Kasumi-1 (cell line): ENCODE measurements around the gene HECTD4.
"Not testable (repeated sequence)": the region's sequence is repeated elsewhere in the genome, so short reads cannot be mapped to it uniquely, and the experiment has no call there.

Source experiments
- DNase-seq, 2 experiments: peaks; one replicate each; lab custom pipeline; 2025; lab: John Stamatoyannopoulos, UW

The HECTD4 gene

DNA sequence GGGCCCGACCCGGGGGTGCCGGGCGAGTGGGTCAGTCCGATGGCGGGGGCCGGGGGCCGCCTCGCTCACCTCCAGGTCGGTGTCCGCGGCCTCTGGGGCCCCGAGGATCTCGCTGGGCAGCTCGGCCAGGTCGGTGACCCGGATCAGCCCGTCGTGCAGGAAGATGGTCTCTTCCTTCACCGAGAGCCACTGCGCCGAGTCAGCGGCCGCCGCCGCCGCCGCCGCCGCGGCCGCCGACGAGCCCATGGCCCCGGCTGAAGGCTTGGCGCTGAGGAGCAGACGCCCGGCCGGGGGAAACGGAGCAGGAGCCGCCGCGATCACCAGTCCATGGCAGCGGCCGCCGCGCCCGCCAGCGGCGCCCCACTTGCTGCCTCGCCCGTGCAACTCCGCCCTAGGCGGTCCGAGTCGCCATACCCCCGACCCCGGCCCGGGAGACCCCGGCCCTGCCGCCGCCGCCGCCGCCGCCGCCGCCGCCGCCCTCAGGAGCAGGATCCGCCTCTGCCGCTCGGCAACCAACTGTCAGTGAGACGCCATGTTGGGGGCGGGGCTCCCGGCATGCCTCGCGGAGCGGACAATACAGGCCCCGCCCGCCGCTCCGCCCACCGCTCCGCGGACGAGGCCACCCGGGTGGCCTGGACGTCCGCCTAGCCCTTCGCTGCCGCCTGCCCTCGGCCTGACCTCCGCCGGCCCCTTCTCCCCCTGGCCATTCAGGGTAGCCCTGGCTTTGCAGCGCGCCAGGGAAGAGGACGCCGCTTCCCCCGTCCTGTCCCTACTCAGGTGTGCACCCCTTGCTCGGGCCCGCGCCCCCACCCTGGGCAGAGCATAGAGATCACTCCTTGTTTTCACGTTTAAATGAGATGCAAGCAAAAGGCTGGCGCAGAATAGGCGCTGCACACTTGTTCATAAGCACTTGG is at the start of gene HECTD4:
HECTD4 (minus strand) TSS at position 549 of the 914 bp plus-strand sequence; CDS start at position 246, 303 bp downstream.
- DNase-seq: peak; percentile 70 to 71

DNA sequence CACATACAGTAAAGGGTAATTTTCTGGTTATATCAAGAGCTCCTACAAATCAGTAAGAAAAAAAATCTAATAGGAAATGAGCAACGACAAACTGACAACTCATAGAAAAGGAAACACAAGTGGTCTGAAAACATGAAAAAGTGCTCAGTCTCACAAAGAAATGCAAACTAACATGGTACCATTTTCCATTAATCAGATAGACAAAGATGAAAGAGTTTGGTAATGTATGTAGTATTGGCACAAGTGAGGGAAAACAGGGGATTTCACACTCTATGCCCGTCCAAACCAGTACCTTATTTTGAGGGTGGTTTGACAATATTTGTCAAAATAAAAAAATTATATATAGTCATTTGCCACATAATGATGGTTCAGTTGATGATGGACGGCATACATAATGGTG is 49.7 kb upstream of the HECTD4 start:
- no peak for DNase-seq

DNA sequence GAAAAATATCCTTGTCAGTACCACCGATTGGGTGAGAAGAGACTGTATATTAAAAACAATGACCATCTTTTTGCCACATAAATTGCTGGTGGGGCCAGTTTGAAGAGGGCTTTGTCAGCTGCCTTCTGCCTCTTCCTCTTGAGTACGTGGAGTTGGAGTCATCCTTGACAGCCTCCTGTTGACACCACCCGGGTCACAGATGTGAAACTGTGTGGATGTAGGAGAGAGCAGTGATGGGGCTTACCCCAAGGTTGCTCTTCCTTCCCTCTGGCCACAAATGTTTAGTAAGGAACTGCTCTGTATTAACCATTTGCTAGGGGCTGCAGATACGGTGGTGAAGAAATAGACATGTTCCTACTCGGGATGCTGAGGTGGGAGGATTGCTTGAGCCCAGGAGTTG is 48.7 kb upstream of the HECTD4 start:
- DNase-seq: no peak

DNA sequence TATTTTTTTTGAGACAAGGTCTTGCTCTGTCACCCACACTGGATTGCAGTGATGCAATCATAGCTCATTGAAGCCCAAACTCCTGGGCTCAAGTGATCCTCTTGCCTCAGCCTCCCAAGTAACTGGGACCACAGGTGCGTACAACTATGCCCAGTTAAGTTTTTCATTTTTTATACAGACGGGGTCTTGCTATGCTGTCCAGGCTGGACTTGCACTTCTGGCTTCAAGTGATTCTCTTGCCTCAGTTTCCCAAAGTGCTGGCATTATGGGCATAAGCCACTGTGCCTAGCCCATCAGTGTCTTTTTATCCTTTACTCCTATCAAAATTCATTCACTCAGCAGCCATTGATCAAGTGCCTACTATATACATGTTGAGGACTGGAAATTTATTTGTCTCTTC is 45.5 kb upstream of the HECTD4 start:
- DNase-seq: no peak

- DNase-seq: no peak
These were observed 43.6 kb upstream of the HECTD4 start for GRCh38 chr12:112425582-112426382.

- no peak for DNase-seq
These were observed 41.9 kb upstream of the HECTD4 start for GRCh38 chr12:112424126-112424525.

DNA sequence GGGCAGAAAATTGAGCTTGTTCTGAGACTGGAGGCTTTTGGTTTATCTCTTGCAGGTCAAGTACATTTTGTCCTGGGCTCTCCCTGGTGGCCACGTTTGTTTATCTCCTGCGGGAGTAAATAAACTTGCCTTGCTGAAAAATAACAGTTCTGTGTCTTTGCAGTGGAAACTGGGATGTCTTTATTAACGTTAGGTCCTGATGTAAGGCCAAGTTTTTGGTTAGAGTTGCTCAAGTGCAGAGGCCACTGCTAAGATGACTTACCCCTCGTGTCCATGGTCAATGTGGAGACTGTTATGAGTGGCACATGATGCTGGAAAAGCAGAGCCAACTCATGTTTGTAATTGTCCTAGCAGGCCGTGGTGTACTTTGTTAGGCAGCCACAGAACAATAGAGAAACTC is 40.3 kb upstream of the HECTD4 start:
- no peak for DNase-seq

- no peak for DNase-seq
These were observed 39.1 kb upstream of the HECTD4 start for GRCh38 chr12:112421363-112421762.

DNA sequence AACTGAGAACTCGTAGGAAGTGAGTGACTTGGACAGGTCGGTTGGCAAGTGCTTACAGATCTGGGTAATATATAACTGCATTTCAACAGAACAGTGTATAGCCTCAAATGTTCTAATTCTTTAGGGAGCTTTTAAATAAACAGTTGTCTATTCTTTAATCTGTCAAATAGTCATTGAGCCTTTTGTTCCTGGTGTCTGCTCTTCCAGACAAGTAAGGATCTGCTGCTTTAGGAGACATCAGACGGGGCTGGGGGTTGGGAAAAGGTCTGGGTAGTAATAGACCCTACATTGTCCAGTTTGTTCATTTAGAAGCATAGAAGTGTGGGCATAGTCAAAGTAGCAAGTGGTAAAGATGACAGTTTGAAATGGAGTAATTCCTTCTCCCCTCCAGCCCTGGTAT is 38.5 kb upstream of the HECTD4 start:
- DNase-seq: no peak

- DNase-seq: peak; percentile 35 to 37
These were observed 37.3 kb upstream of the HECTD4 start for GRCh38 chr12:112419297-112420133.

GRCh38 chr12:112418608-112419296 is 36.5 kb upstream of the HECTD4 start, which contains the start of gene PTPN11:
PTPN11 (plus strand) TSS chr12:112418947; CDS start chr12:112419112, 165 bp downstream.
- peak; percentile 77 to 78 for DNase-seq

- DNase-seq: no peak
These were observed 36.0 kb upstream of the HECTD4 start for GRCh38 chr12:112418273-112418607.

GRCh38 chr12:112415457-112415856 is 33.2 kb upstream of the HECTD4 start:
- DNase-seq: not testable (repeated sequence)

DNA sequence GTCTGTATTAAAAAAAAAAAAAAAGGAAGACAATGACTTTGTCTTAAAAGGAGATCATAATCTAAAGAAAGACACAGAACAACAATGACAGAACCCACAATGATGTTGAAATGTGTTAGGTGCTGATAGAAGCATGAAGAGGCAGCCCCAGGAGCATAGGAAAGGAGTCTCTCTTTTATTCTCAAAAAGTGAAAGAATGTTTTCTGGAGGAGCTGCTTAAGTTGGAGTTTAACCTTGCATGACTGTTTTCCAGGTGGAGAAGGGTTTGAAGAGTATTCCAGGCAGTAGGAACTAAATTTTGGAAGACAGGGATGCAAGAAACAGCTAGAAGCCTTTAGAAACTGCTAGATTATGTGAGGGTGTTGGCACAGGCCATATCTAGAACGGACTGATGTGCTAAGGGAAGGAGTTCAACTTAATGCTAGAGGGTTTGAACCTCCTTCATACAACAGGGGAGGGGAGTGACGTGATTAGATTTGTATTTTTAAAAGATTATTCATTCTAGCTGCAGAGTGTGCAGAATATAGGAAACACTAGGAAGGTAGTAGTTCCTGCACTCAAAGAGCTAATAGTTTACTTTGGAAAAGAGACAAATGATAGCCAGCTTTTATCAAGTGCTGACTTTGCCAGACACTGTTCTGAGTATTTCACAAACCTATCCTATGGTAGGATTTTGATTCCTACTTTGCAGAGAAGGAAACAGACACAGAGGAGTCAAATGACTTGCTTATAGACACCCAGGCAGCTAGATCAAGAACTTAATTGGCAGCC is 31.8 kb upstream of the HECTD4 start:
- no peak for DNase-seq

DNA sequence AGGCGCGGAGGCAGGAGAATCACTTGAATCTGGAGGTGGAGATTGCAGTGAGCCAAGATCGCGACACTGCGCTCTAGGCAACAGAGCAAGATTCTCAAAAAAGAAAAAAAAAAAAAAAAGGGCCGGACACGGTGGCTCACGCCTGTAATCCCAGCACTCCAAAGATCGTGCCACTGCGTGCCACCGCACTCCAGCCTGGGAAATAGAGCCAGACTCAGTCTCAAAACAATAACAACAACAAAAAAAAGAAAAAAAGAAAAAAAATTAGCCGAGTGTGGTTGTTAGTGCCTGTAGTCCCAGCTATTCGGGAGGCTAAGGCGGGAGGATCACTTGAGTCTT is 27.6 kb upstream of the HECTD4 start:
- no peak for DNase-seq

DNA sequence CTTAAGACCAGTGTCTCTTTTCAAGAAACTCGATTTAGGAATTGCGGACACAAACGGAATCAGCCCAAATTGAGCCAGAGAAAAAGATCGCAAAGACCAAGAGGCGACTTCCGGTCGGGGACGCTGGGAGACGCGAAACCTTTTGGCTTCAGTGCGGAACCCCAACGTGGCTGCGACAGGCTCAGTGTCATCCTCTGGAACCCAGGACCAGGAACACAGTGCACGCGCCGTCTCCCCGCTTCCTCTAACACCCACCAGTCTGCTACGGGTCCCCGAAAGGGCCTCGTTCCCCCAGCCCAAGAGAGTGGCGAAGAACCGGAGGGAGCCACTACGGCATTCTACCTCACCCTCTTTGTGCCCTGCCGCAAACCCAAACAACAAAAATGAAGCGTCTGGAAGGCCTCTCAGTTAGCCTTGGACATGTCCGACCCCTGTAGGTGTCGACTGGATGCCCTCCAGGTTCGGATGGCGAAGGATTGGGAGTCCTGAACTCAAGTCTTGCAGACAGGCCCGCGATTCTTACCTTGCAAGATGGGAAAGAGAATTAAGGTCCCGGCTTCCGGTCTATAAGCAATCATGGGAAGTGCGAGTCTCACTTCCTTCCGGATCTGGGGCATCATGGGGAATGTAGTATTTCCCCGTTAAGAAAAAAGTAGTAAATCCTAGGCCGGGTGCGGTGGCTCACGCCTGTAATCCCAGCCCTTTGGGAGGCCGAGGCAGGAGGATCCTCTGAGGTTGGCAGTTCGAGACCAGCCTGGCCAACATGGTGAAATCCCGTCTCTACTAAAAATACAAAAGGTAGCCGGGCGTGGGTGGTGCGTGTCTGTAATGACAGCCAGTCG is 27.1 kb upstream of the HECTD4 start, which contains the start of gene RPL6:
RPL6 (minus strand) TSS at position 542 of the 842 bp plus-strand sequence. CDS start 949 bp downstream, outside the sequence.
- peak; percentile 95 to 97 for DNase-seq

DNA sequence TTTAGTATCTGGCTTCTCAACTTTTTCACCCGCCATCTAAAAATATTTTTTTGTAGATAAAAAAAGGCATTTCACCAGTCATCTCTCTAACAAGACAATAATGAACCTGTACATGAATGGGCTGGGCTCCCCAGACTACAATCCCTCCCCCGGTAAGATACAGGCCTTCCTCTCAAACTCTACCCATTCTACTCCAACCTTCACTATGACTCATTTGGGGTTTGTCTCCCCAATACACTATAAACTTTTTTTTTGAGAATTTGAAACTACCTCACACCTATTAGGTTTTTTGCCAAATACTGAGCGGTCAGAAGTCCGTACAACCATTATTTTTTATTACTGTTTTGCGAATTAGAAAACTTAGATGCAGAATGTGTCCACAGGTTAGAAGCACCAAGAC is 26.4 kb upstream of the HECTD4 start:
- no peak for DNase-seq

DNA sequence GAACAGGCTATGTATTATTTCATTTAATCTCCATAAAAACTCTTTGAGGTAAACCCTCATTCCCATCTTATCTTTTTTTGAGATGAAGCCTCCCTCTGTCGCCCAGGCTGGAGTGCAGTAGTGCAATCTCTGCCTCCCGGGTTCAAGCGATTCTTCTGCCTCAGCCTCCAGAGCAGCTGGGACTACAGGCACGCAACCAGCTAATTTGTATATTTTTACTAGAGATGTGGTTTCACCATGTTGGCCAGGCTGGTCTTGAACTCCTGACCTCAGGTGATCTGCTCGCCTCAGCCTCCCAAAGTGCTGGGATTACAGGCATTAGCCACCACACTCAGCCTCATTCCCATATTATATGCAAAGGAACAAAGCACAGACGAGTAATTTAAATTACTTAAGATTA is 25.5 kb upstream of the HECTD4 start:
- not testable (repeated sequence) for DNase-seq
